BLaER1 treated with 17β-estradiol and CSF1 and Interleukin-3, amounts not matched to agents 10 nM and 100 nM (cell line): ENCODE data around the gene USP34.

Experiments used
- H3K27ac ChIP-seq, 11 experiments: shearing (Covaris generic); formaldehyde crosslinking; 2 replicates each; pipeline ENCODE4 v1.8.1; 2022
- H3K27me3 ChIP-seq, 11 experiments: shearing (Covaris generic); formaldehyde crosslinking; 2 replicates each; pipeline ENCODE4 v1.8.1; 2022
- H3K36me3 ChIP-seq, 11 experiments: shearing (Covaris generic); formaldehyde crosslinking; 2 replicates each; pipeline ENCODE4 v1.8.1; 2022
- H3K4me1 ChIP-seq, 10 experiments: shearing (Covaris generic); formaldehyde crosslinking; 2 replicates each; pipeline ENCODE4 v1.8.1; 2022
- H3K4me2 ChIP-seq, 11 experiments: shearing (Covaris generic); formaldehyde crosslinking; 2 replicates each; pipeline ENCODE4 v1.8.1; 2022
- H3K4me3 ChIP-seq, 10 experiments: shearing (Covaris generic); formaldehyde crosslinking; 2 replicates each; pipeline ENCODE4 v1.8.1; 2022
- H3K9ac ChIP-seq, 11 experiments: shearing (Covaris generic); formaldehyde crosslinking; 2 replicates each; pipeline ENCODE4 v1.8.1; 2022
- H3K9me3 ChIP-seq, 11 experiments: shearing (Covaris generic); formaldehyde crosslinking; replicated peaks in 1 of 11; 2 replicates each; pipeline ENCODE4 v1.8.1; 2022
- H4K20me1 ChIP-seq, 11 experiments: shearing (Covaris generic); formaldehyde crosslinking; 2 replicates each; pipeline ENCODE4 v1.8.1; 2022
- Cebpa-rat ChIP-seq, 11 experiments: shearing (Covaris generic); IDR thresholded peaks; 2 replicates each; pipeline ENCODE4 v1.8.1; 2022

The USP34 gene

DNA sequence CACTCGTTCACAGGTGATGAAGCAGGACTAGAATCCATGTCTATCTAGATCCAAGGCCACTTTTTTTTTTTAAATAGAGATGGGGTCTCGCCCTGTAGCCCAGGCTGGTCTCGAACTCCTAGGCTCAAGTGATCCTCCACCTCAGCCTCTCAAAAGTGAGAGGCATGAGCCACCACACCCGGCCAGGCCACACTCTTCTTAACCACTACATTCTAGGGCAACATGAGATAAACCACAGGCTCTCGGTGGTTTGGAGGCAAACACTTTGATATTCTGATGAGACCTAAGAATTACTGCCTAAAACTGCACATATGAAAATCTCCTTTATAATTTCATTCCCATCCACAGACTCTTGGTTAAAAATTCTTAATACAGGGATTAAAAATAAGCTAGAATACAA is 51.8 kb downstream of the USP34 start:
- peak overlapping the region in 6 of 11 experiments; percentile 7 to 15 (median 13); a peak in 4 of 22 replicates for H3K4me2 ChIP-seq
- peaks cover 28 to 75% (median 52%) of the 10 kb centered on the region in 11 experiments for H3K36me3 ChIP-seq
- H3K9me3 ChIP-seq: no peaks in the 10 kb centered on the region
- no peak for TF ChIP-seq Cebpa-rat (IDR thresholded peaks at IDR 0.05)
- no peak overlapping the region for H3K9ac ChIP-seq
- peaks cover 44 to 97% (median 79%) of the 10 kb centered on the region in 11 experiments for H4K20me1 ChIP-seq
- H3K4me1 ChIP-seq: peaks cover 19 to 54% (median 38%) of the 10 kb centered on the region in 10 experiments
- no peak overlapping the region for H3K27ac ChIP-seq
- no peak overlapping the region for H3K4me3 ChIP-seq
- no peaks in the 10 kb centered on the region for H3K27me3 ChIP-seq

DNA sequence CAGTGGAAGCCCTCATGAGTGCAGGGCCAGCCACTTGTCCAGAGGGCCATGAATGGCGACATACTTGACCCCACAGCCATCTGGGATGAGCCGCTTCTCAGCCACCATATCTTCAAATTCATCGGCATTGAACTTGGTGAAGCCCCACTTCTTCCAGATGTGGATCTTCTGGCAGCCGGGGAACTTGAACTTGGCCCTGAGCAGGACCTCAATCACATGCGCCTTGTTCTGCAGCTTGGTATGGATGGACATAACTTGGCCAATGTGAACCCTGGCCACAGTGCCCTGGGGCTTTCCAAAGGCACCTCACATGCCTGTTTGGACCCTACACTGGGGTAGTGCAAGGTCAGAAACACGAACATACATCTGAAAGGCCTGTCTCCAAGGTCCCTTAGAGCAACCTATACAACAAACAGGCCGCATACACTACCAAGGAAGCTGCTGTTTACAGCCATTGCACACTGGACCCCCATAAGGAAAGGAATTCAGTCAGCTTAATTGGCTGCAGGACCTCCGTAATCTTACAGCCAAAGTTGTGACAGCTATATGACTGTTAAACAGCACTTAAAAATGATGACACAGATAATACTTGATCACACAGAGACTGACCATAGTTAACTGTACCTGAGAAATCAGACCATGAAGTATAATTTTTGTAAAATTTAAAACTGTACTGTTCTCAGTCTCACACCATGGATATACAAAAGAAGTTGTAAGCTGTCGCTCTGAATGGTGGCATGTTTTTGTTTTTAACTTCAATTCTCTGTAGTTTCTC is 53.8 kb downstream of the USP34 start:
- H3K27ac ChIP-seq: no peak overlapping the region
- H3K27me3 ChIP-seq: no peaks in the 10 kb centered on the region
- peaks cover 28 to 87% (median 58%) of the 10 kb centered on the region in 11 experiments for H3K36me3 ChIP-seq
- peaks cover 16 to 42% (median 35%) of the 10 kb centered on the region in 10 experiments for H3K4me1 ChIP-seq
- TF ChIP-seq Cebpa-rat (IDR thresholded peaks at IDR 0.05): no peak
- no peak overlapping the region for H3K4me2 ChIP-seq
- H3K4me3 ChIP-seq: no peak overlapping the region
- no peak overlapping the region for H3K9ac ChIP-seq
- peaks cover 23 to 96% (median 61%) of the 10 kb centered on the region in 11 experiments for H4K20me1 ChIP-seq
- no peaks in the 10 kb centered on the region for H3K9me3 ChIP-seq

DNA sequence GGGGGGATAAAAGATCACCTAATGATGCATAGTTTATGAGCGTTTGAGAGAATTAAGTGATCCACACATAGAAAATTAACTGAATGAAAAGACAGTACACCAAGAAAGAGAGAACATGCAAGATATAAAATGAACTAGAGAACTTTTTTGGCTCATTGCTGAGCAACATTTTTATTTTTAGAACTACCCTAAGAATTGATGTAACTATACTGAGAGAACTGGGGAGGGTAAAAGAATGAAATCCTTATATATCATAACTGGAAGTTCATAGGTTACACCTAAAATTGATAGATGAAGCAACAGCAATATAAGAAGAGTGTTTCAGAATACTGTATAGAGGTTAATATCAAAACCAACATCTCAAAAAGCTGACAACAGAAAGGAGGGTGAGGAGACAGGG is 55.6 kb downstream of the USP34 start:
- Histone ChIP-seq H3K9ac (no peak overlapping the region), H4K20me1 (peaks cover 9 to 96% (median 57%) of the 10 kb centered on the region in 11 experiments; a peak in 18 of 22 replicates), H3K4me3 (no peak overlapping the region), H3K36me3 (peaks cover 42 to 99% (median 65%) of the 10 kb centered on the region in 11 experiments), H3K9me3 (no peaks in the 10 kb centered on the region), H3K4me1 (peaks cover 4 to 24% (median 18%) of the 10 kb centered on the region in 10 experiments; a peak in 18 of 20 replicates), H3K4me2 (no peak overlapping the region), H3K27me3 (no peaks in the 10 kb centered on the region), H3K27ac (no peak overlapping the region)
- no peak for TF ChIP-seq Cebpa-rat (IDR thresholded peaks at IDR 0.05)

DNA sequence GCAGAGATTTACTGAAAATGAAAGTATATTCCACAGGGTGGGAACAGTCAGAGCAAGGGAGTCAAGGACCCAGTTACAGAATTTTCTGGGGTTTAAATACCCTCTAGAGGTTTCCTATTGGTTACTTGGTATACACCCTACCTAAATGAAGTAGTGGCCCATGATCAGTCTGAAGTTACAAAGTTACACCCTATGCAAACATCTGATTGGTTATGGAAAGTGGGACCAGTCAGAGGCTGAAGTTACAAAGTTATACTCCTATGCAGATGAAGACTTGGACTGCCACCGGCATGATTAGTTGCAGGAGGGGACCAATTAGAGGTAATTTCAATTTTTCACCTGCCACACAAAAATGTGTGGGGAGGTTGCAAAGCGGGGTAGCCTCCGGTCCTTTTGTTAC is 56.2 kb downstream of the USP34 start:
- H3K4me1 ChIP-seq: peaks cover 4 to 22% (median 15%) of the 10 kb centered on the region in 10 experiments; a peak in 18 of 20 replicates
- no peaks in the 10 kb centered on the region for H3K27me3 ChIP-seq
- H3K36me3 ChIP-seq: peaks cover 47 to 99% (median 71%) of the 10 kb centered on the region in 11 experiments
- no peak overlapping the region for H3K27ac ChIP-seq
- no peak for TF ChIP-seq Cebpa-rat (IDR thresholded peaks at IDR 0.05)
- no peak overlapping the region for H3K9ac ChIP-seq
- no peak overlapping the region for H3K4me3 ChIP-seq
- H3K4me2 ChIP-seq: no peak overlapping the region
- H4K20me1 ChIP-seq: peaks cover 10 to 97% (median 57%) of the 10 kb centered on the region in 11 experiments; a peak in 17 of 22 replicates
- no peaks in the 10 kb centered on the region for H3K9me3 ChIP-seq

DNA sequence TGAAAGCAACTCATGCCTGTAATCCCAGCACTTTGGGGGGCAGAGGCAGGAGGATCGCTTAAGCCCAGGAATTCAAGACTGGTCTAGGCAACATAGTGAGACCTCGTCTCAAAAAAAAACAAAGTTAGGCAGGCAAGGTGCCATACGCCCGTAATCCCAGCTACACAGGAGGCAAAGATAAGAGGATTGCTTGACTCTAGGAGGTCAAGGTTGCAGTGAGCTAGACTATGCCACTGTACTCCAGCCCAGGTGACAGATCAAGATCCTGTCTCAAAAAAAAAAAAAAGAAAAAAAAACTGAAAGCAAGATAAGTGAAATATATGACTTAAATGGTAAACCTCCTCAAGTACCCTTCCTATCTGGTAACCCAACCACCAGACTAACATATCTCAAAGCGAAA is 59.8 kb downstream of the USP34 start:
- Histone ChIP-seq H3K4me2 (no peak overlapping the region), H3K9ac (no peak overlapping the region), H3K36me3 (peaks cover 37 to 100% (median 79%) of the 10 kb centered on the region in 11 experiments), H3K27ac (no peak overlapping the region), H3K4me3 (no peak overlapping the region), H3K4me1 (peaks cover 0 to 16% (median 0%) of the 10 kb centered on the region in 10 experiments; a peak in 3 of 20 replicates), H3K27me3 (no peaks in the 10 kb centered on the region), H3K9me3 (no peaks in the 10 kb centered on the region), H4K20me1 (peaks cover 19 to 98% (median 69%) of the 10 kb centered on the region in 11 experiments; a peak in 19 of 22 replicates)
- no peak for TF ChIP-seq Cebpa-rat (IDR thresholded peaks at IDR 0.05)

DNA sequence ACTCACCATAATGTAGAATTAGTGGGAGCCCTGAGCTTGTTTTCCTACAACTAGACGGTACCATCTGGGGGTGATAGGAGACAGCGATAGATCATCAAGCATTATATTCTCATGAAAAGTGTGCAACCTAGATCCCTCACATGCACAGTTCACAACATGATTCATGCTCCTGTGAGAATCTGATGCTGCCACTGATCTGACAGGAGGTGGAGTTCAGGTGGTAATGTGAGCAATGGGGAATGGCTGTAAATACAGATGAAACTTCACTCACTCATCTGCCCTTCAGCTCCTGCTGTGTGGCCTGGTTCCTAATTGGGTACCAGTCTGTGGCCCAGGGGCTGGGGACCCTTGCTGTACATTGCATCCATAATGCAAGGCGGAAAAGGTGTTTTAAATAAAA is 60.7 kb downstream of the USP34 start:
- H4K20me1 ChIP-seq: peaks cover 19 to 94% (median 68%) of the 10 kb centered on the region in 11 experiments; a peak in 20 of 22 replicates

DNA sequence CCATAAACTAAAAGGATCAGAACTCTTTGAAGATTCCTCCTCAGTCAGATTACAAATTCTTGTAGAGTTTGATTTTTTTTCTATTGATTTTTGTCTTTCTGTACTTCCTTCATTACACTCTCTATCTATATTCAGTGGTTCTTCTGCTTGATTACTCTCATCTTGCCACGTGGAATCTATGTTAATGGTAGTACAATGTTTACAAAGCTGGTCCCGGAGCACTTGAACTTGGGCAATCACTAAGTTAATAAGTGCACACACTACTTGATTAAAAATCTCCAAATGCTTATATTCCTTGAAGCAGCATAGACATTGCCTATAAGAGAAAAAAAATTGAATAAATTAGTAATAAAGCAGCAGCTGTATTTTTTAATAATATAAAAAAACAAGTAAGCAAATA is 65.1 kb downstream of the USP34 start:
- Histone ChIP-seq H3K9me3 (peaks cover 0 to 7% (median 0%) of the 10 kb centered on the region in 11 experiments; a peak in 2 of 22 replicates), H3K27ac (no peak overlapping the region), H3K4me2 (no peak overlapping the region), H3K9ac (no peak overlapping the region), H3K4me3 (no peak overlapping the region), H3K4me1 (no peaks in the 10 kb centered on the region), H3K27me3 (no peaks in the 10 kb centered on the region), H3K36me3 (peaks cover 66 to 100% (median 95%) of the 10 kb centered on the region in 11 experiments), H4K20me1 (peaks cover 14 to 55% (median 47%) of the 10 kb centered on the region in 11 experiments; a peak in 20 of 22 replicates)
- TF ChIP-seq Cebpa-rat (IDR thresholded peaks at IDR 0.05): no peak

More for the DNA sequence above, 60.7 kb downstream of the USP34 start:
- Histone ChIP-seq H3K4me2 (no peak overlapping the region), H3K9me3 (no peaks in the 10 kb centered on the region), H3K4me3 (no peak overlapping the region), H3K27me3 (no peaks in the 10 kb centered on the region), H3K27ac (no peak overlapping the region), H3K4me1 (peaks cover 0 to 11% (median 0%) of the 10 kb centered on the region in 10 experiments; a peak in 2 of 20 replicates), H3K9ac (no peak overlapping the region), H3K36me3 (peaks cover 46 to 100% (median 83%) of the 10 kb centered on the region in 11 experiments)
- TF ChIP-seq Cebpa-rat (IDR thresholded peaks at IDR 0.05): no peak

DNA sequence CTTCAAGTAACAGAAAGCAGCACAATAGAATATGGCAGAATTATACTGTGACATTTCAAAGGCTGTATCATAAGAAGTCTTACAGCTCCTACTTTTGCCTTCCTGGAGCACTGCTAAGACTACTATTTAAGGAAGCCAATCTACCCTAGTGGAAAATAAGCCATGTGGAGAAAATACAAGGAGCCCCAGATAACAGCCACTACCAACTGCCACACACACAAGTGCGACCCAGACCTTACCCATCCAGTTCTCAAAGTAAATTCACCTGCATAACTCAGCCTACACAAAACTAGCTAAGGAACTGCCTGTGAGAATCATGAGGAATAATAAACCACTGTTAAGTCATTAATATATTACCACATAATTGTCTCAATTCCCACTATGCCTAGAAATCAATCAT is 66.4 kb downstream of the USP34 start:
- Histone ChIP-seq H3K4me3 (no peak overlapping the region), H3K4me1 (no peaks in the 10 kb centered on the region), H3K9me3 (peaks cover 0 to 7% (median 0%) of the 10 kb centered on the region in 11 experiments; a peak in 3 of 22 replicates), H3K36me3 (peaks cover 61 to 99% (median 94%) of the 10 kb centered on the region in 11 experiments), H3K27me3 (no peaks in the 10 kb centered on the region), H4K20me1 (peaks cover 10 to 43% (median 34%) of the 10 kb centered on the region in 11 experiments; a peak in 20 of 22 replicates), H3K9ac (no peak overlapping the region), H3K4me2 (no peak overlapping the region), H3K27ac (no peak overlapping the region)
- TF ChIP-seq Cebpa-rat (IDR thresholded peaks at IDR 0.05): no peak

DNA sequence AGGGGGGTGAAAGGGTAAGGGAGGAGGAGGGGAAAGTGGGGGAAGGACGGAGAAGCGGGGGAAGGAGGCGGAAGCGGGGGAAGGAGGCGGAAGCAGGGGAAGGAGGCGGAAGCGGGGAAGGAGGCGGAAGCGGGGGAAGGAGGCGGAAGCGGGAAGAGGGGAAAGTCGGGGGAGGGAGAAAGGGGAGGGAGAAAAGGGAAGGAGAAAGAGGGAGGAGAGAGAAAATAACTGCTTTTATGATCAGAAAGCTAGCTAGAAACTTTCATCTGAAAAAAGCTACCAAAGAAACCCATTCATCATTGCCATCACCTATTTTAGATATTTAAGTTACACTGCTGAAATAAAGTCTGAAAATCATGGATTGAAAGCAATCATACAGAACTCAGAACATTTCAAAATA is 72.5 kb downstream of the USP34 start:
- Histone ChIP-seq H4K20me1 (no peaks in the 10 kb centered on the region; a peak in 3 of 22 replicates), H3K4me2 (no peak overlapping the region), H3K9ac (no peak overlapping the region), H3K9me3 (peaks cover 0 to 7% (median 0%) of the 10 kb centered on the region in 11 experiments; a peak in 3 of 22 replicates), H3K4me3 (no peak overlapping the region), H3K27ac (no peak overlapping the region), H3K27me3 (no peaks in the 10 kb centered on the region), H3K4me1 (no peaks in the 10 kb centered on the region; a peak in 1 of 20 replicates), H3K36me3 (peaks cover 46 to 93% (median 79%) of the 10 kb centered on the region in 11 experiments)
- no peak for TF ChIP-seq Cebpa-rat (IDR thresholded peaks at IDR 0.05)
